OCI-LY3 (cell line): ENCODE measurements around the gene ARMH4.

Source experiments
- H2AFZ ChIP-seq: fragments of 200-600, 300-600 bp; shearing (Covaris generic); 2 replicates; pipeline ENCODE4 v1.6.0; 2014; ENCODE audit warnings: antibody characterized with exemption, low read depth, low read length
- H3K27ac ChIP-seq: fragments of 200-600, 300-600 bp; sonication (generic); 2 replicates; pipeline ENCODE4 v1.5.1; 2014; ENCODE audit warnings: mild to moderate bottlenecking, low read length, moderate library complexity, mixed read lengths
- H3K27me3 ChIP-seq: fragments of 200-600, 300-600 bp; sonication (generic); 2 replicates; pipeline ENCODE4 v1.6.1; 2014; ENCODE audit warnings: low read depth, low read length, mixed read lengths
- H3K36me3 ChIP-seq: fragments of 200-600, 300-600 bp; sonication (generic); replicated peaks from 2 replicates; pipeline ENCODE3; 2014; ENCODE audit warnings: low read depth, low read length, mixed read lengths
- H3K4me1 ChIP-seq: fragments of 300-600, 200-600 bp; sonication (generic); 2 replicates; pipeline ENCODE4 v1.6.1; 2014; ENCODE audit warnings: low read length, mixed read lengths
- H3K4me2 ChIP-seq: fragments of 200-600, 300-600 bp; sonication (generic); 2 replicates; pipeline ENCODE4 v1.6.1; 2014; ENCODE audit warnings: low read length, mixed read lengths
- H3K4me3 ChIP-seq: fragments of 300-600, 200-600 bp; sonication (generic); 2 replicates; pipeline ENCODE4 v1.5.1; 2014; ENCODE audit warnings: antibody characterized with exemption, mild to moderate bottlenecking, low read length, moderate library complexity
- H3K79me2 ChIP-seq: fragments of 300-600, 200-600 bp; shearing (Covaris generic); 2 replicates; pipeline ENCODE4 v1.6.1; 2014; ENCODE audit warnings: mild to moderate bottlenecking, low read length, mixed read lengths
- H3K9ac ChIP-seq: fragments of 300-600, 200-600 bp; shearing (Covaris generic); 2 replicates; pipeline ENCODE4 v1.6.0; 2014; ENCODE audit warnings: mild to moderate bottlenecking, low read length, moderate library complexity
- H3K9me3 ChIP-seq: fragments of 200-600, 300-600 bp; shearing (Covaris generic); 2 replicates; pipeline ENCODE4 v1.6.1; 2014; ENCODE audit warnings: low read length, mixed read lengths; ENCODE audit not compliant: insufficient read depth
- H4K20me1 ChIP-seq: fragments of 200-600, 300-600 bp; sonication (generic); 2 replicates; pipeline ENCODE4 v1.6.1; 2016; ENCODE audit warnings: low read length, mixed read lengths; ENCODE audit not compliant: insufficient read depth
- EZH2phosphoT487 ChIP-seq: fragments of 200-600 bp; shearing (Covaris generic); IDR thresholded peaks from 2 replicates; pipeline ENCODE4 v1.6.1; 2018; ENCODE audit warnings: antibody characterized with exemption, mixed run types, low read depth
- TF ChIP-seq, protein P1 (sequence below): fragments of 200-600, 300-600 bp; sonication (generic); IDR thresholded peaks from 2 replicates; pipeline ENCODE4 v1.5.1; 2014; ENCODE audit warnings: antibody characterized with exemption, low read length, low read depth

The ARMH4 gene, protein sequence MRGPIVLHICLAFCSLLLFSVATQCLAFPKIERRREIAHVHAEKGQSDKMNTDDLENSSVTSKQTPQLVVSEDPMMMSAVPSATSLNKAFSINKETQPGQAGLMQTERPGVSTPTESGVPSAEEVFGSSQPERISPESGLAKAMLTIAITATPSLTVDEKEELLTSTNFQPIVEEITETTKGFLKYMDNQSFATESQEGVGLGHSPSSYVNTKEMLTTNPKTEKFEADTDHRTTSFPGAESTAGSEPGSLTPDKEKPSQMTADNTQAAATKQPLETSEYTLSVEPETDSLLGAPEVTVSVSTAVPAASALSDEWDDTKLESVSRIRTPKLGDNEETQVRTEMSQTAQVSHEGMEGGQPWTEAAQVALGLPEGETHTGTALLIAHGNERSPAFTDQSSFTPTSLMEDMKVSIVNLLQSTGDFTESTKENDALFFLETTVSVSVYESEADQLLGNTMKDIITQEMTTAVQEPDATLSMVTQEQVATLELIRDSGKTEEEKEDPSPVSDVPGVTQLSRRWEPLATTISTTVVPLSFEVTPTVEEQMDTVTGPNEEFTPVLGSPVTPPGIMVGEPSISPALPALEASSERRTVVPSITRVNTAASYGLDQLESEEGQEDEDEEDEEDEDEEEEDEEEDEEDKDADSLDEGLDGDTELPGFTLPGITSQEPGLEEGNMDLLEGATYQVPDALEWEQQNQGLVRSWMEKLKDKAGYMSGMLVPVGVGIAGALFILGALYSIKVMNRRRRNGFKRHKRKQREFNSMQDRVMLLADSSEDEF

DNA sequence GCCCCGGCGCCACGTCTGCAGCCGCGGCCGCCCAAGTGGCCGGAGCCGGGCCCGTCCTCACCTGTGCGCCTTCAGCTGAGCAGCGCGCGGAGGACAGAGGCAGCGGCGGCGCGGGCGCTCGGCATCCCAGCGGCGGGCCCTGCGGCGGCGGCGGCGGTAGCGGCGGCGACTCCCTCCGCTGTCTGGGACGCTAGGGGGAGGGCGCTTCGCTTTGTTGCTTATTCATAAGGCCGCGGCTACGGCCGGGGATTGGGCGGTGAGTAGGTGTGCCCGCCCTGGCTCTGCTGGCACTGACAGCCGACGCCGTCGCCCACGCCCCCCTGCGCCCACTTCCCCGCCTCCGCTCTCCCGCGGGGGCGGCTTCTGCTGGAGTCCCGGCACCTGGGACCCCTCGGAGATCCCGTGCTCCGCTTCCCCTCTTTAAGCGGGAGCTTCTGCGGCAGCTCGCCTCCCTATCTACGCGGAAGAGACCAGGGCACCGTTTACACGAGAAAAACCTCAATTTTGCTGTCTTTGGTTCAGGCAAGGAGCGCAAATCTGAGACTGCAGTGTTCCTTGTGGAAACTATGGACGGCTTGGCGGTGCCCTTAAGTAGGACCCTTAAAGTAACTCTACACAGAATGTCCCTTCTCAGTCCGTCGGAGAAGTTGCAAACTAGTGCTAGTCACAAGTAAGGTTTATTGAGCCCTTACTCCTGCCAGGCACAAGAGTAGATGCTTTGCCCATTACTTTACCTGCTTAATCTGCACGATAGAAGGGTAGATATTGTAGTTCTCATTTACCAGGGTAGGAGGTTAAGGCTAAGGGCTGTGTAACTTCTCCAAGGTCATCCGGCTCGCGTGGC, at the start of gene ARMH4:
Gene ARMH4 (minus strand): TSS at position 200 of the 844 bp plus-strand sequence. CDS start 12,855 bp downstream, outside the sequence.
- H2AFZ ChIP-seq = peak within 1 kb of the TSS; percentile 88
- H3K27me3 ChIP-seq = peaks cover 37% of the 10 kb centered on the region

DNA sequence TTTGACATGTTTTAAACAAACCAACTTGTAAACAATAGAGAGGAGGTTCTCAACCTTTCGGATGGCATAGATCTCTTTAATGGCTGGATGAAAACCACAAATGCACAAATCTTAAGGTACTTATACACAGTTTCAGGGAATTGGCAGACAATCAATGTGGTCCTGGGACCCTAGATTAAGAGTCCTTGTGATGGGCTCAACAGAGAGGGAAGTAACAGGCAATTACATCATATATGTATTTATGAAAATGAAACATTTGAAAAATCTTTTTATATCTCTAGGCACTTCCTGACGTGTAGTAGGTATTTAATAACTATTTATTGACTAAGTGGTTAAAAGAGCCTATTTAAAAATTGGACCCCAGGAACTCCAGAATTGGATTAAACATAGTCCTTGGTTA, 48.8 kb upstream of the ARMH4 start:
- 0 out of 2 replicates have a peak overlapping the region, but pooled peaks have one; percentile 72 for H2AFZ ChIP-seq
- peaks cover 4% of the 10 kb centered on the region for H3K4me1 ChIP-seq
- peak overlapping the region; percentile 79 for H3K4me2 ChIP-seq
- peak overlapping the region; percentile 97 for H3K4me3 ChIP-seq
- peak overlapping the region; percentile 61; the same call in 1 of the 2 replicates for H3K27ac ChIP-seq
- TF ChIP-seq, protein P1, sequence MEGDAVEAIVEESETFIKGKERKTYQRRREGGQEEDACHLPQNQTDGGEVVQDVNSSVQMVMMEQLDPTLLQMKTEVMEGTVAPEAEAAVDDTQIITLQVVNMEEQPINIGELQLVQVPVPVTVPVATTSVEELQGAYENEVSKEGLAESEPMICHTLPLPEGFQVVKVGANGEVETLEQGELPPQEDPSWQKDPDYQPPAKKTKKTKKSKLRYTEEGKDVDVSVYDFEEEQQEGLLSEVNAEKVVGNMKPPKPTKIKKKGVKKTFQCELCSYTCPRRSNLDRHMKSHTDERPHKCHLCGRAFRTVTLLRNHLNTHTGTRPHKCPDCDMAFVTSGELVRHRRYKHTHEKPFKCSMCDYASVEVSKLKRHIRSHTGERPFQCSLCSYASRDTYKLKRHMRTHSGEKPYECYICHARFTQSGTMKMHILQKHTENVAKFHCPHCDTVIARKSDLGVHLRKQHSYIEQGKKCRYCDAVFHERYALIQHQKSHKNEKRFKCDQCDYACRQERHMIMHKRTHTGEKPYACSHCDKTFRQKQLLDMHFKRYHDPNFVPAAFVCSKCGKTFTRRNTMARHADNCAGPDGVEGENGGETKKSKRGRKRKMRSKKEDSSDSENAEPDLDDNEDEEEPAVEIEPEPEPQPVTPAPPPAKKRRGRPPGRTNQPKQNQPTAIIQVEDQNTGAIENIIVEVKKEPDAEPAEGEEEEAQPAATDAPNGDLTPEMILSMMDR = no peak
- no peak for TF ChIP-seq EZH2phosphoT487
- H3K36me3 ChIP-seq = no peaks in the 10 kb centered on the region
- H3K79me2 ChIP-seq = peaks cover 24% of the 10 kb centered on the region
- H3K9me3 ChIP-seq = no peaks in the 10 kb centered on the region
- no peaks in the 10 kb centered on the region for H3K27me3 ChIP-seq
- H3K9ac ChIP-seq = peak overlapping the region; percentile 87
- H4K20me1 ChIP-seq = no peaks in the 10 kb centered on the region

More for the DNA sequence above, at the start of gene ARMH4:
- no peaks in the 10 kb centered on the region for H3K79me2 ChIP-seq
- TF ChIP-seq, protein P1 = no peak
- TF ChIP-seq EZH2phosphoT487 = no peak
- H3K9me3 ChIP-seq = no peaks in the 10 kb centered on the region
- peaks cover 6% of the 10 kb centered on the region for H3K4me1 ChIP-seq
- peak within 1 kb of the TSS; percentile 83 for H3K4me3 ChIP-seq
- H3K27ac ChIP-seq = no peak within 1 kb of the TSS
- H3K9ac ChIP-seq = peak within 1 kb of the TSS; percentile 38
- peak within 1 kb of the TSS; percentile 96 for H3K4me2 ChIP-seq
- no peaks in the 10 kb centered on the region for H3K36me3 ChIP-seq
- no peaks in the 10 kb centered on the region for H4K20me1 ChIP-seq

DNA sequence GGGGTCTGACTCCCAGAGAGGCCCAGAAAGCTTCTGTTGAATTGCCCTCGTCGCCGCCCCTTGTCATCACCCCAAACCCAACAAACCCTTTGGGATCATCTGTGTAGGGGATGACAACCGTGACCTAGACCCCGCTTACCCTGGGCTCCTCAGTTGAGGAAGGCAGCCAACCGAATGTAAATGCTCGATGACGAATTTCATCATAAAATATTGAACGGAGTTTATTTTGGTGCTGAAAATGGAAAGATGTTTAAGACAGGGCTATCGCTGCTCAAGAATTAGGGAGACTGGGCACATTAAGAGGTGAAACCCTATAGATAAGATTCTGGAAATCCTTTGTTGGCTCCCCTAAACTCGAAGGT, 48.4 kb upstream of the ARMH4 start:
- no peaks in the 10 kb centered on the region for H4K20me1 ChIP-seq
- no peaks in the 10 kb centered on the region for H3K27me3 ChIP-seq
- H3K4me3 ChIP-seq = peak overlapping the region; percentile 97
- H3K4me2 ChIP-seq = peak overlapping the region; percentile 79
- peak overlapping the region; percentile 72 for H2AFZ ChIP-seq
- peaks cover 4% of the 10 kb centered on the region for H3K4me1 ChIP-seq
- peak overlapping the region; percentile 61 for H3K27ac ChIP-seq
- H3K9me3 ChIP-seq = no peaks in the 10 kb centered on the region
- no peaks in the 10 kb centered on the region for H3K36me3 ChIP-seq
- H3K79me2 ChIP-seq = peaks cover 24% of the 10 kb centered on the region
- no peak for TF ChIP-seq EZH2phosphoT487
- TF ChIP-seq, protein P1 = no peak
- H3K9ac ChIP-seq = peak overlapping the region; percentile 87
